ENCODE measurements around the gene MIEF1.

The MIEF1 gene

DNA sequence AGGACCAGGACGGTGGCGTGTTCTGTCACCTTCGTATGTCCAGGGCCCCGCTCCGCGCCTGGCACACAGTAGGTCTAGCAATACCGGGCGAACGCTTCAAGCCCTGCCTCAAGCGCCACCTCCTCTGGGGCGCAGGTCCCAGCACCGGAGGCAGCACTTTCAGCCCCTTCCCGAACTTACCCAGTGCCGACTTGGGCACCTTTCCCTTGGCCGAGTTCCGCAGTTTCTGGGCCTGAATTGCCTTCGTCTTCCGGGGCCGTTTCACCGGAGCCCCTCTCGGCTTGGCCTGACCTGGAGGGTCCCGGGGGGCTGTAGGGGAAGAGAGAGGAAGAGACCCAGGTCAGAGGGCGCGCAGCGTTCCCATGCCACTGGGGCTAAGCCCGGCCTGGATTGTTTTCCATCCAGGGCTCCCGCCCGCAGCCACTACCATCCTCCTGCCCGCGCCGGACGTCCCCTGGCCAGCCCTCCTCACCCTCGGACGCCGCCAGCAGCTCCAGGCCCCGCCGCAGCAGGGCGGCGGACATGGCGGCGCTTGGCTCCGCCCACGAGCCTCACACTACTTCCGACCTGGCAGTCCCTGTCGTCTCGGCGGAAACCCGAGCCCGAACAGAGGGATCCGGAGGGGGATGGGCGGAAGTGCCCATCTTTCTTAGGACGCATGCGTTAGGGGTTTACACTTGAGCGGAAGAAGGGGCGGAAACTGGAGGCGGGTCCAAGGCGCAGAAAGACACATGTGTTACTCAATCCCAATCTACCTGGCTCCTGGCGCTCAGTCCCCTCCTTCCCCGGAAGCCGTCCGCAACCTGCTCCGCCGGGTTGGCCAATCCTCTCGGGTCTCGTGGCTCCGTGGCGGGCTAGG lies 30.4 kb downstream of the MIEF1 start, which contains the start of gene RPS19BP1:
Gene RPS19BP1, minus strand, starts transcription at position 534 of the 859 bp plus-strand sequence. Its CDS starts 10 bp downstream, at position 524.
- DNase-seq, result peak; percentile 100

DNA sequence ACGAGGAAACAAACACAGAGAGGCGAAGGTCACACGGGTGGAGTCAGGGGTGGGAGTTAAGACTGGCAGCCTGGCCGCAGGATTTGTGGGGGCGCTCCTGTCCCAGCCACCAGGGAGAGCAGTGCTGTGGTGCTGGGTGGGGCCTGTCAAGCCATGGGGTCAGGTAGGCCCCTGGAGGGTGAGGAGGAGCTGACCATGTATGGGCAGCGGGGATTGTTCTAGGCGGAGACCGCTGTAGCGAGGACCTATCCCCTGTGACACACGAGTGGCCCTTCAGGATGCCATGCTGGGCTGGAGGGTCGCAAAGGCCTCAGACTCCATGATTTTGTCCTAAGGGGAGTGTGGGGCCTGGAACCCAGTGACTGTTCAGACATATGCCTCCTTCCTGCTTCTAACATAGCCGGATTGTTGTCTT lies 32.0 kb downstream of the MIEF1 start:
- no peak for DNase-seq

DNA sequence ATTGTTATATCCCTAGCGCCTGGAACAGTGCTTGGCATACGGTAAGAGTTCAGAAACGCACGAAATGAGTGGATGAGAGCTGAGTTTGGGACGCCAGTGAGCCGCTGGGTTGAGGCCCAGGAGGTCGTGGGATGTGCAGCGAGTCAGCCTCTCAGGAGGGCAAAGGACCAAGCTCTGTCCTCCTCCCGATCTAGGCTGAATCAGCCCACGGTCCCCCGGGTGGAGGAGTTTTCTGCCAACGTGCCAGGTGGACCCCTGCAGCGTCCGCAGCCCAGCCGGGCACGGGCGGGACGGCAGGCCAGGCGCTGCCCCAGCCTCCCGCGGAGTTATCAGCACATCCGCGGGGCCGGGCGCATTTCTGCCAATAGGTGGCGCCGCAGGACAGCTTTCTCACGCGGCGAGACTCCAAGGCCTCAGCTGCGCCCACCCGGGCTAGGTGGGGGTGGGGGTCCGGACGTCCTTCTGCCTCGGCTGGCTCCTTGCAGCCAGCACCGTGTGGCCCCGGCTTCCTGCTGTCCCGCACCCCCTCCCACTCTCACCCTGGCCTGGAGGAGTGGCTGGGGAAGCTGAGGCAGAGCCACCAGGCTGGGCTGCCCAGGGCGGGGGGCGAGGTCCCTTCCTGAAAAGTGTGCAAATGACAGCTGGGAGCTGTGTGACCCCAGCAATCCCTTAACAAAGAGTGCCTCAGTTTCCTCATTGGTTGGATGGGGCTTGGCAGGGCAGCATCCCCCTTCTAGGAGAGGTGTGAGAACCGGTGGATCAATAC lies 32.7 kb downstream of the MIEF1 start:
- peak; percentile 37 for DNase-seq

DNA sequence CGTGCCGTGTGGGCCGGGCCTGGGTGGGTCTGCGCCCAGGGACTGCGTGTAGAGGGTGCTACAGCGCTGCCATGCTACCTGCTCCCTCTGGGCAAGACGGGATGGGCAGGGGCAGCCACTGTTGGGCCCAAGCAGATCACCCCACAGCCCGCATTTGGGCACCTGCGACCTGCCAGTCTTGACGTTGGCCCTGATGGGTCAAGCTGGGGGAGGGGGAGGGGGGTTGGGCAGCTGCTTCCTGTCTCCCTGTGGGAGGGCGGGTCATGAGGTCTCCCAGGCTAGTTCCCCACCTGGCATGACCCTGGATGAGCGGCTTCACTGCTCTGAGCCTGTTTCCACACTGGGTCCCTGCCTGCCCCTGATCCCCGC lies 33.3 kb downstream of the MIEF1 start:
- DNase-seq, result no peak

DNA sequence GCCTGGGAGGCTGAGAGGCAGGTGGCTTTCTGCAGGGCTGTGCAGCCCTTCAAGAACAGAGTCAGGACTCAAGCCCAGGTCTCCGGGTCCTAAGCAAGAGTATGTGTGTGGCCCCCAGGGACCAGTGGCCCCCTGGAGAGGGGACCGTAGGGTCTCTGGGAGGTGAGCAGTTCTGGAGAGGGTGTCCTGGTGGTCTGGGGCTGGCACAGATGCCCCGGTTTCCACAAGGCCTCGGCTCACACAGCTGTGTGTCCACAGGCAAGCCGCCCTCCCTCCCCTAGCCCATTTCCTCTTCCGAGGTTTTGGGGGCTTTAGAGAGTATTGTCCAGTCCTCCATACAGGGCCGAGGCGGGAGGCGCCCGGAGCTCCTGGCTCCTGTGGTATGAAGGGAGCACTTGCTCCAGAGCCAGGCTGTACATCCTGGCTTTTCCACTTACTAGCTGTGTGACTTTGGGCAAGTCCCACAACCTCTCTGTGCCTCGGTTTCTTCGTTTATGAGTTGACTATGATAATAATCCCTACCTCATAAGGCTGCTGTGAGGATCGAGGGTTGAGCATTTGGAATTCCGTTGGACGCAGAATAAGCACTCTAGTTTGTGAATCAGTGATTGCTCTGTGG lies 33.9 kb downstream of the MIEF1 start:
- DNase-seq, result no peak

DNA sequence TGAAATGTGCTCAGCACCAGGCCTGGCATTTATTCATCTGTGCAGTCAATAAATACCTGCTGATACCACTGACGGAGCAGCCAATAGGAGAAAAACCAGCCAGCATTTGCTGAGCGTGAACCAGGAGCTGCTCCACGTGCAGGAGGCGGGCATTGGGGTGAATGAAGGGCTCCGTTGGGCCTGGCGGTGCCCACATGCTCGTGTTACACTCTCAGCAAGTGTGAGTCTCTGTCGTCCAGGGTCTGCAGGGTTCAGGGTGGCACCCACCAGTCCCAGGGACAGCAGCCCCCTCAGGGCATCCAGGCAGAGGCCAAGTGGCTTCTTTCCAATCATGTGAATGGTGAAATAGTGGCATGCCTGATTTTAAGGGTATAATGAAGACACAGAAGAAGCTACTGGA lies 34.6 kb downstream of the MIEF1 start:
- no peak for DNase-seq

DNA sequence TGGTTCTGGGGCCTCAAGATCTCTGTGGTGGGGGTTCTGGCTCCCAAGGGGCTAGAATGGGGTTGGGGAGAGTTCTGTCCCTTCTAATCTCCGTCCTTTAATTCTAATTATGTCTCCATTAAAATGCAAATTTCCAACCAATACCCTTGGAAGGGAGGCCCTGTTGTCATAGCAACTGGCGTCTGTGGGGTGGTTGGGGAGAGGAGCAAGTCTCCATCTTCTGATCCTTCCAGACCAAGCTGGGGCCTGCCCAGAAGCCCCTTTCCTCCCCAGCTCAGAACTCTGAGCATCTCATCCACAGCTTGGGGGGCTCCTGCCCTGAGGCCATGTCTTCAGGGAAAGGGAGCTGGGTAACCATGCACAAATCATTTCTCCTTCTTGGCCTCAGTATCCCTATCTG lies 35.9 kb downstream of the MIEF1 start:
- no peak for DNase-seq

DNA sequence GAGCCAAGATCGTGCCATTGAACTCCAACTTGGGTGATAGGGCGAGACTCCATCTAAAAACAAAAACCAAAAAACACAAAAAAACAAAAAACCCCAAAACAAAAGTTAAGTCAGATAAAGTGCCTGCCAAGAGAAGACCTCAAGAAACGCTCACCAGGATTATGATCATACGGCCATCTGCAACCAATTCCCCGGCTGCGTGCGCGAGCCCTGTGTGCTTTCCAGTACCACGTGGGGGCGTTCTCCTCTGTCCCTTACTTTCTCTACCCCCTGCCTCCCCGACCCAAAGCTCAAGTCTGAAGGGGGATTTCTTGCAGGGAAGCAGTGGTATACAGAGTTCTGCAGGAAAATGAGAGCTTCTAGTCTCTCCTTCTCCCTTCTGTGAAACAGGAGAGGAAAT lies 41.0 kb downstream of the MIEF1 start:
- DNase-seq, result no peak

DNA sequence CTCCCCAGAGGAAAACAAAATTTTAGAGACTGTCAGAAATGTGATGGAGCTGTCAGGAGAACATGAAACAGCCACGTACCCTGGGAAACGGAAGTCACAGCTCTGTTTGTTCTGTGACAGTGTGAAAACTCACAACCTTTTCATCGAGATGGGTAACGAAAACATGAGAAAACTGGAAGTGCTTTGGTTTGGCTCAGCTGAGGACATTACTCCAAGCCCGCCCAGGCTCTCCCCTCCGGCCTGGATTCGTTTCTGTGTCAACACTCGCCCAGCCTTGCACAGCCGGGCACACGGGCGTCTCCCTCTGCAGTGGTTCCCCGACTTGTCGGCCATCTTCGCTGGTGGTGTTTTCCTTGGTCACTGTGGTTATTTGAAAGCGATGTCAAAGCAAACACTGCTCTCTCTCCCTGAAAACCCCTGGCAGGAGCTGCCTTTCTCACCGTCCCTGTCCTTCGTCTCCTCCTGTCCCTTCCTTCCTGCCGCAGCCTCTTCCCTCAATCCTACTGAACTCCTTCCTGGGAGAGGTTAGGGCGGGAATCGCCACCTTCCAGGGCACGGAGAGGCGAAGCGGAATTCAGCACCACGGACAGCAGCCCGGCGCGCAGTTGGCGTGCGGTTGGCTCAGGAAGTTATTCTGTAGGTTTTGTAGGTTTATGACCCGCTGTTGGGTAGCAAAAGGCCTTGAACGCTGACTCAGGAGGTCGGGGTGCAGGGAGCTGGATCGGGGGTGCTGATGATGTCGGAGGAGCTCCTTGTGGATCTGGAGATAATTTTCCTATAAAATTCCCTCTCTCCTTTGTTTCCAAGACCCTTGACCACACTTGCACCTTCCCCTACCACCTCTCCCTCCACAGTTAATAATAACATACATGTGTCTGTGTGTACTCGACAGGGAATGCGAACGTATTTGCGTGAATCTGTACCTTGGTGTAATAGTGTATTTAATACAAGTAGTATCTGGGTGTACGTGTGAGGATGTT lies 43.6 kb downstream of the MIEF1 start:
- no peak for DNase-seq

DNA sequence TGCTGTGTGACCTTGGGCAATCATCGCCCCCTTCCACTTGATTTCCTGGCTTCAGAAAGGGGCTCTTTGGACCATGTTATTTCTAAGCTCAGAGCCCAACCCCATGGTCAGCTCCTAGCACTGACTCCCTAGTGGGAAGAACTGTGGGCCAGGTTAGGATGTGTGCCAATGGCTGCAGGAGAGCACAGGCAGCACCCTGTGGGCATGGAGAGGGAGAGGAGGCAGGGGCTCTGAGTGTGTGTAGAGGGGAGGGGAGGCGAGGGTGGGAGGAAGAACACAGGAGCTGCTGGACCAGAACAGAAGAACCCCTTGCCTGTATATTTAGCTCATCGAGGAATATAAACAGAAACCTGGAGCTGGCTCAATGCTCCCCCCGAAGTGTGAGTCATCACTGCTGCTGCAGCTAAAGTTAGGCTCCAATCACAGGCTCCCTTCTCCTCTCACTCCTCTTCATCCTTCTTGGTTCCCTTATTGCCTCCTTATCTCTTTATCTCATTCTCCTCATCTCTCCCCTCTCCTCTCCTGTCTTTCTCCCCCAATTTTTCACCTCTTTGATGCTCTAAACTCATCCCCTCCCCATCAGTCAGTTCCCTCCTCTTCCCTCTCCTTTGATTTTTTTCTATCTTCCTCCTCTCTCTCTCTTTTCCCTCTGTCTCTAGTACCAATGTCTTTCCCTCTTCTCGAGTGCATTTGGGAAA lies 44.9 kb downstream of the MIEF1 start:
- DNase-seq, result no peak

DNA sequence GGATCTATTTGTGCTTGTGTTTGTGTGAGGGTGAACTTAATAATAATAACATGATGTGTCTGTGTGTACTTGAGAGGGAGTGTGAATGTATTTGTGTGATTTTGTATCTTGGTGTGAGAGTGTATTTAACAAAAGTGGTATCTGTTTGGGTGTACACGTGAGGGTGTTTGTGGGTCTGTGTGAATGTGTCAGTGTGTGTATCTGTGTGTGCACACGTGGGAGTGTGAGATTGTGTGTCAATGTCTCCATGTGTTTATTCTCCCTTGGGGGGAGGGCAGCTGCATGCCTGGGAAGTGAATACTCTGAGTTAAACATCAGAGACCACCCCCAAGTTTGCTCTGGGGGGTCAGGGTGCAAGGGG lies 45.5 kb downstream of the MIEF1 start:
- no peak for DNase-seq

DNA sequence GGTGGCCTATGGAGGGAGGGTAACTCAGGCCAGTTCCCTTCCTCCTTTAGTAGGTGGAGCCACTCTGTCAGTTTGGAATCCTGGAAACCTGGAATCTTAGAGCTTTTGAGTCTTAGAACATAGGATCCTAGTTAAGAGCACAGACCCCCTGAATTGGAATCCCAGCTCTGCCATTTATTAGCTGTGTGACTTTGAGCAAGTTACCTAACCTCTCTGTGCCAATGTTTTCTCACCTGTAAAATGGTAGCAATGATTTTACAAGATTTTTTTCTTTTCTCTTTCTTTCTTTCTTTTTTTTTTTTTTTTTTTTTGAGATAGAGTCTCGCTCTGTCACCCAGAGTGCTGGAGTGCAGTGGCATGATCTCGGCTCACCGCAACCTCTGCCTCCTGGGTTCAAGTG lies 51.3 kb downstream of the MIEF1 start:
- DNase-seq, result no peak

DNA sequence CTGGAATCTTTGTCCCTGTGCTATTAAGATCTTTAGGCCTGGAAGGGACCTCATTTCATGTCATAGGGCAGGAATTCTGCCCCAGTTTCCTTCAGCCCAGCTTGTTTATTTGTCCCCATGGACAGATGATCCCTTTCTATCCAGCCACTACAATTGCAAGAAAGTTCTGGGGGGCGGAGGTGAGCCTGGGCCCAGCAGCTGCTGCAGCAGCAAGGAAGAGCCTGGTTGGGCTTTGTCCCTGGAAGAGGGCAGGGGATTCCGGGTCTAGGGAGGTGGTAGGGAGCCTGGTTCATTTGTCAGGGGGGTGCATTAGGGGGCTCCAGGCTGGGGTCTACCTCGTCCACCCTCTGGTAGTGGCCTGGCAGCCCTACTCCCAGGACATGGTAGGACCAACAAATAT lies 52.1 kb downstream of the MIEF1 start:
- no peak for DNase-seq

DNA sequence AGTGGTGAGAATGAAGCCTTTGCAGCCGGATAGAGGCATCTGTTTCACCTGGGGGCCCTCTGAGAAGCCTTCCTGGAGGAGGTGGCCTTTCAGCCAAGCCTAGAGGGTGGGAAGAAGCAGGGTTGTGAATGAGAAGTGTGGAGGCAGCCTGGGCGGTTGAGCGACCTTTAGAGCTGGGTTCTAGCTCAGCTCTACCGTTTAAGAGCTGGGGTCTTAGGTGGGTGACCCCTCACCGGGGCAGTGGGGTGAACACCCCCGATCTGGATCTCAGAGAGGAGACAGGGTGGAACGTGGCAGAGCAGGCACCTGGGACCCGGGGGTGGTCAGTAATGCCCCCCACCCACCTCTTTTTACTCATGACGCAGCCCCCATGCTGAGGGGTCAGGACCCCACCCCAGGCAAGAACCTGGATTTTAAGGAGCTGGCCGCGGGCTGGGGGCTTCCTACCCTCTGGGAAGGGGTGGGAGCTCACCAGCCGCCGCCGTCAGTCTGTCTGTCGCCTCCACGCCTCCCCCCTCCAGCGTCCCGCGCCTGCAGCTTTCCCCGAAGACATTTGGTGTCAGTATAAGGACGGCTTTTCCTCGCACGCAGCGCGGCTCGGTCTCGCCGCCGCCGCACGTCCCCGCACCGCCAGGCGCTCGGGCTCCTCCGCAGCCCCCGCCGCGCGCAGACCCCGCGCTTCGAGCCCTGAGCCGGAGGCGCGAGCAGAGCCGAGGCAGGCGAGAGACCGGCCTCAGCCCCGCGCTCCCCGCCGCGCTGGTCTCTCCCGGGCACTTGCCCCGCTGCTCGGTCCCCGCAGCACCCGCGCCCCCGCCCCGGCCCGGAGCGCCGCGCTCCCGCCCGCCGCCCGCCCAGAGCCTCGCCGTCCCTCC lies 55.1 kb downstream of the MIEF1 start:
- no peak for DNase-seq

DNA sequence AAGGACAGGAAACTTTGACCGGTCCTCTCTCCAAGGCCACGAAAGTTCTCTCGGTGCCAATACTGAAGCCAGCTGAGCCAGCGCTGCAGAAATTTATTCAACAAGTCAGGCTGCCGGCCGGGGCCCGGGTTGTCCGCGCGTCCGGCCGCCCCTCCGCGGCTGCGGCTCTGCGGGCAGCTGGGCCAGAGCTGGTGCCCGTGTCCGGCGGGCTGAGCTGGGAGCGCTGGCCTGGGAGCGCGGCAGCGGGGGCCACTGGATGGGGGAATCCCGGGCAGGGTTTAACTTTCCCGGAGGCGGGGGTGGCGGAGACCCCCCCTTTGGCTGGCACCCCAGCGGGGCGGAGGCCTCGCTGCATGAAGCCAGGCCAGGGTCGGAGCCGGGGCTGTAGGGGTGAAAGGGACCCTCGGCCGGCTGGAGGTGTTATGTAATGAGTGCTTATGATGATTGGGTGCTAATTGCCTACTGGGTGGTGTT lies 56.2 kb downstream of the MIEF1 start:
- DNase-seq, result no peak

DNA sequence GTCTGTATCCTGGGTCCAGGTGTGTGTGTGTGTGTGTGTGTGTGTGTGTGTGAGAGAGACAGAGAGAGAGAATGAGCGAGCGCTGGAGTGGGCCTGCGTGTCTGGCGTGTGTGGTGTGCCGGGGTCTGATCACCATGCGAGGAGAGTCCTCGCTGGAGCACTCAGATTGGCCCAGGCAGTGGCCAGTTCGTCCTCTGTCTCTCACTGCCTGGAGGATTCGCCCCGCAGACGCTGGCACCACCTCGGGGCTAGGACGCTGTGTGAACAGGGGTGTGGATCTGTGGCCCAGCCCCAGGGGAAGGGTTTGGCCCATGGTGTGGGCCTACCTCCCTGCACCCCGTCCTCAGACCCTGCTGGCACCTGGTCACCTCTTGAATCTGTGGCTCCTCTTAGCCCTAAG lies 56.9 kb downstream of the MIEF1 start:
- DNase-seq, result no peak

DNA sequence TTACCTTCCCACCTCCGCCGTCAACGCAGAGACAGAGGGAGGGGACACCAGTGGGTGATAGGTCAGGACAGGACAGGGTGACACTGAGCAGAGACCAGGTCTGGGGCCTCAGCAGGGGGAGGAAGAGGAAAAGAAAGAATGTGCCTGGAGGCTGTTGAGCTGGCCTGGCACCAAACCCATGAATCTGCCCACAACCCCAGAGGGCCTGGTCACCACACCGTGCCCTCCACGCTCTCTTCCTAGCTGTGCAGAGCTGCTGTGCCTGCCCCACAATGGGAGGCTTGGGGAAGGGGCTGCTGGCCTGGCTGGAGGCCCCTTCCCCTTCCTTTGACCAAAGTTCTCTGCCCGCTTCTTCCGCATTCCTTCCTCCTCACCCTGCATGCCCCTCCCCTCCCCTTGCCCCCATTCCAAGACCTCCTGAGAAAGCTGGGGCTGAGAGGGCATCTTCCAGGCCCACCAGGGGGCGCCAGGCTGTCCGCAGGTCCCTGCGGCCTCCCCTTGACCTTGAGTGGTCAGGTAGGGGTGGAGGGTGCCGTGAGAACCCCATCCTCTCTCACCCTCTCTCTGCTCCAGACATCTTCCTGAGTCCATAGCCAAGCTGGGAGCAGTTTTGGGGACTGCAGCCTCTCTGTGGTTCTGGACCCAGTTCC lies 57.5 kb downstream of the MIEF1 start:
- no peak for DNase-seq

DNA sequence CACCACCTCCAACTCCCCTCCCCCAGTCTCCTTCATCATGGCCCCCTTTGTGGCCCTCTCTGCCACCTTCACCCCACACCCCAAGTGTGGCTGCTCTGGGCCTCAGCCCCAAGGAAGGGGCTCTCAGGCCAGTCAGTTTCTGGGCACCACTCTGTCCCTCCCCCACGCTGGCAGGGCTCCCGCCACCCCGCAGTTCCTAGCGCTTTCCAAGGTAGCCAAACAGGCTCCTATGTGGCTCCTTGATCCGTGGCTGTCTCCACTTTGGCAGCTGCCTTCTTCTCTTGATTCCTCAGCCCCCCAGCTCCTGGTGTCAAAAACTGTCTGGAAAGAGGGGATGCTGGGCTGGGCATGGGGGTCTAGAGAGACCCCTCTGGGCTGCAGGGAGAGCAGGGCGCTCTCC lies 58.0 kb downstream of the MIEF1 start:
- DNase-seq, result no peak

DNA sequence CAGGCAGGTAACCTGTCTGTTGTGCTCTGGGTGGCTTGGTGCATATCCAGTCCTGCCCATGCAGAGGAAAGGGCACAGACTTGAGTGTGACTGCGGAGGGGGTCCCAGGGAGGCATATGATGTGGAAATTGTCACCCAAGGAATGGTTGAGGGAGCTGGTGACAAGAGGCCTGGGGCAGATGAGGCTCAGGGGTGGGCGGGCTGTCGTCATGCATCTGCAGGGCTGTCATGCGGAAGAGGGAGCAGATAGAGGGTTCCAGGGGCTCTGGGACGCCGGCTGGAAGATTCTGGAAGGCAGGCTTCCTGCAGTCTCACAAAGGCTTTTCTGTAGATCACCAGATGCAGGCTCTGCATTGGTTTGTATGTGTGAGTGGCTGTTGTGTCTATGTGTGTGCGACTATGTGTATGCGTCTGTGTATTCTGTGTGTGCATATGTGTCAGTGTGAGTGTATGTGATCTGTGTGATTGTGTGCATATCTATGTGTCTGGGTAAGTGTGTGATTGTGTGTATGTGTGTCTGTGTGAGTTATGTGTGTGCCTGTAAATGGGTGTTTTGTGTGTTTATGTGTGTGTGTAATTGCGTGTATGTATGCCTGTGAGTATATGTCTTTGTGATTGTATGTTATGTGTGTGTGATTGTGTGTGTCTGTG lies 60.9 kb downstream of the MIEF1 start:
- no peak for DNase-seq
